ENCODE measurements around the gene ENO2.

- TF ChIP-seq CTCF (IDR thresholded peaks at IDR 0.05): no peak
- no peak for TF ChIP-seq POLR2A (IDR thresholded peaks at IDR 0.05)
Measured at GRCh38 chr12:6952863-6953441, 38.6 kb downstream of the ENO2 start.

All from thyroid gland (tissue), 4 donors.